NB4 (cell line): ENCODE data around the gene PLAAT5.
"Not testable (repeated sequence)": the region's sequence is repeated elsewhere in the genome, so short reads cannot be mapped to it uniquely, and the experiment has no call there.

ENCODE experiments used
- DNase-seq: peaks from one replicate; pipeline ENCODE4 v3.0.0; 2010; ENCODE audit warnings: low read depth
- H3K4me3 ChIP-seq: one replicate; pipeline ENCODE4 v1.5.1; 2011; ENCODE audit warnings: mild to moderate bottlenecking, low read depth, low read length, moderate library complexity
- CTCF ChIP-seq: IDR thresholded peaks from one replicate; pipeline ENCODE4 v1.5.1; 2012; ENCODE audit warnings: low read depth, low read length
- MYC ChIP-seq: IDR thresholded peaks from 2 replicates; pipeline ENCODE4 v1.6.1; 2011; ENCODE audit warnings: low read depth, low read length
- POLR2A ChIP-seq: IDR thresholded peaks from 2 replicates; pipeline ENCODE4 v1.6.1; 2011; ENCODE audit warnings: mild to moderate bottlenecking; ENCODE audit not compliant: insufficient read length; ENCODE audit errors: extremely low read depth
- TF ChIP-seq, protein P1 (sequence below): IDR thresholded peaks from 2 replicates; pipeline ENCODE4 v1.6.1; 2011; ENCODE audit warnings: low read depth, low read length

Gene PLAAT5

GRCh38 chr11:63532799-63533475, 42.0 kb upstream of the PLAAT5 start:
- no peak overlapping the region for H3K4me3 ChIP-seq
- no peak for DNase-seq
- no peak for TF ChIP-seq POLR2A
- TF ChIP-seq, protein P1, sequence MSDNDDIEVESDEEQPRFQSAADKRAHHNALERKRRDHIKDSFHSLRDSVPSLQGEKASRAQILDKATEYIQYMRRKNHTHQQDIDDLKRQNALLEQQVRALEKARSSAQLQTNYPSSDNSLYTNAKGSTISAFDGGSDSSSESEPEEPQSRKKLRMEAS = no peak

GRCh38 chr11:63532117-63532516, 41.1 kb upstream of the PLAAT5 start:
- TF ChIP-seq MYC (no peak), POLR2A (no peak), CTCF (no peak)
- TF ChIP-seq, protein P1 = no peak
- H3K4me3 ChIP-seq = no peak overlapping the region
- DNase-seq = no peak

GRCh38 chr11:63531074-63531792, 40.3 kb upstream of the PLAAT5 start:
- H3K4me3 ChIP-seq = not testable (repeated sequence)

DNA sequence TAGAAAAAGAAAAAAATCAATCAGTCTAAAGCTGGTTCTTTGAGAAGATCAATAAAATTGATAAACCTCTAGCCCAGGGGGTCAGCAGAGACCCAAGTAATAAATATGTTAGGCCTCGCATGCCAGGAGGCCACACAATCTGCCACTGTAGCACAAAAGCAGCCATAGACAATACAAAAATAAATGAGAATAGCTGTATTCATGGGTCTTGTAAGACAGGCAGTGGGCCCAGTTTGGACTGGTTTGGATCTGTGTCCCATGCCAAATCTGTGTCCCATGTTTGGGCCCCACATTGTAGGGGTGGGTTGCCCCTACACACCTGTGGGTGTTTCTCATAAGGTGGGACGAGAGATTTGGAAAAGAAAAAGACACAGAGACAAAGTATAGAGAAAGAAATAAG, 39.1 kb upstream of the PLAAT5 start:
- no peak overlapping the region for H3K4me3 ChIP-seq
- DNase-seq = no peak
- TF ChIP-seq, protein P1 = no peak
- TF ChIP-seq CTCF = no peak
- TF ChIP-seq POLR2A = no peak
- no peak for TF ChIP-seq MYC

More at GRCh38 chr11:63531074-63531792, 40.3 kb upstream of the PLAAT5 start:
- peak; percentile 89 for DNase-seq

DNA sequence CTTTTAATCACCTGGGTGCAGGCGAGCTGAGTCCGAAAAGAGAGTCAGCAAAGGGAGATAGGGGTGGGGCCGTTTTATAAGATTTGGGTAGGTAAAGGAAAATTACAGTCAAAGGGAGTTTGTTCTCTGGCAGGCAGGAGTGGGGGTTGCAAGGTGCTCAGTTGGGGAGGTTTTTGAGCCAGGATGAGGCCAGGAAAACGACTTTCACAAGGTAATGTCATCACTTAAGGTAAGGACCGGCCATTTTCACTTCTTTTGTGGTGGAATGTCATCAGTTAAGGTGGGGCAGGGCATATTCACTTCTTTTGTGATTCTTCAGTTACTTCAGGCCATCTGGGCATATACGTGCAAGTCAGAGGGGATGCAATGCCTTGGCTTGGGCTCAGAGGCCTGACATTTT, 38.4 kb upstream of the PLAAT5 start:
- DNase-seq, H3K4me3 ChIP-seq: not testable (repeated sequence)

DNA sequence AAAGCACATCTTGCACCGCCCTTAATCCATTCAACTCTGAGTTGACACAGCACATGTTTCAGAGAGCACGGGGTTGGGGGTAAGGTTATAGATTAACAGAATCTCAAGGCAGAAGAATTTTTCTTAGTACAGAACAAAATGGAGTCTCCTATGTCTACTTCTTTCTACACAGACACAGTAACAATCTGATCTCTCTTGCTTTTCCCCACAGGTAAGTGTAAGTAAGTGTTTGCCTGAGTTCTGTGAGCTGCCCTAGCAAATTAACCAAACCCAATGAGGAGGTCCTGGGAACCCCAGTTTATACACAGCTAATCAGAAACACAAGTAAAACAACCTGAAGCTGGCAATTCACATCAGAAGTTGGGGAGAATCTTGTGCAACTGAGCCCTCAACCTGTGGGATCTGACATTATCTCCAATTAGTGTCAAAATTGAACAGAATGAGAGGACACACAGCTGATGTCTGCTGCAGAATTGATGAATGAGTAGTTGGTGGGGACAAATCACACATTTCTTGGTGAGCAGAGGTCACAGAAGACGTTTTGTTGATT, 37.8 kb upstream of the PLAAT5 start:
- DNase-seq, H3K4me3 ChIP-seq: not testable (repeated sequence)

DNA sequence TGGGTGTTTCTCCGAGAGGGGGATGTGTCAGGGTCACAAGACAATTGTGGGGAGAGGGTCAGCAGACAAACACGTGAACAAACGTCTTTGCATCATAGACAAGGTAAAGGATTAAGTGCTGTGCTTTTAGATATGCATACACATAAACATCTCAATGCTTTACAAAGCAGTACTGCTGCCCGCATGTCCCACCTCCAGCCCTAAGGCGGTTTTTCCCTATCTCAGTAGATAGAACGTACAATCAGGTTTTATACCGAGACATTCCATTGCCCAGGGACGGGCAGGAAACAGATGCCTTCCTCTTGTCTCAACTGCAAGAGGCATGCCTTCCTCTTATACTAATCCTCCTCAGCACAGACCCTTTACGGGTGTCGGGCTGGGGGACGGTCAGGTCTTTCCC, 37.2 kb upstream of the PLAAT5 start:
- not testable (repeated sequence) for DNase-seq, H3K4me3 ChIP-seq

GRCh38 chr11:63527667-63528066, 36.7 kb upstream of the PLAAT5 start:
- H3K4me3 ChIP-seq = no peak overlapping the region
- no peak for DNase-seq
- TF ChIP-seq MYC = no peak
- TF ChIP-seq, protein P1 = no peak
- TF ChIP-seq POLR2A = no peak
- no peak for TF ChIP-seq CTCF
